ENCODE measurements around the gene SNED1. TPM values are rescaled to one million over a fixed set of nuclear protein-coding genes. Genes with fewer than 3 reads are reported as not detected.

Gene SNED1
- total and polyA plus RNA-seq, 9 donors: 16.7 to 69.5 (median 38.9) TPM

- Histone ChIP-seq H3K27ac (no peak overlapping the region), H3K4me1 (ENCODE audit: insufficient read depth) (peaks cover 23% of the 10 kb centered on the region), H3K9me3 (peaks cover 0 to 3% of the 10 kb centered on the region in 2 donors), H3K27me3 (no peaks in the 10 kb centered on the region), H3K36me3 (no peaks in the 10 kb centered on the region), H3K4me3 (no peak overlapping the region)
- peak in 4 of 5 donors; percentile 11 to 36 (median 31) for DNase-seq
- intact Hi-C loops (cut with DNase I): loop anchor here in 1 of 4 donors (10.0 kb wide), 1 partner anchor 75 kb away; no protein-coding TSS in a partner anchor
- WGBS, 3 donors: 92 to 93% (median 92%) methylated on average over 15 to 17 of the region's 17 CpGs
- TF ChIP-seq EP300 (IDR thresholded peaks at IDR 0.05) (no peak), POLR2A (IDR thresholded peaks at IDR 0.05) (no peak), CTCF (IDR thresholded peaks at IDR 0.05) (no peak)
These were observed 8.8 kb upstream of the SNED1 start for GRCh38 chr2:240989451-240990265.

- Histone ChIP-seq H3K4me3 (no peak overlapping the region), H3K9me3 (peaks cover 0 to 3% of the 10 kb centered on the region in 2 donors), H3K27ac (no peak overlapping the region), H3K36me3 (no peaks in the 10 kb centered on the region), H3K27me3 (no peaks in the 10 kb centered on the region), H3K4me1 (ENCODE audit: insufficient read depth) (peaks cover 25% of the 10 kb centered on the region)
- DNase-seq: no peak
- TF ChIP-seq CTCF (IDR thresholded peaks at IDR 0.05) (no peak), POLR2A (IDR thresholded peaks at IDR 0.05) (no peak), EP300 (IDR thresholded peaks at IDR 0.05) (no peak)
- intact Hi-C loops (cut with DNase I): loop anchor here in 1 of 4 donors (10.0 kb wide), 1 partner anchor 75 kb away; no protein-coding TSS in a partner anchor
- 85 to 95% (median 91%) methylated on average over 2 of the region's 2 CpGs for WGBS, 3 donors
These were observed 8.2 kb upstream of the SNED1 start for GRCh38 chr2:240990266-240990529.

DNA sequence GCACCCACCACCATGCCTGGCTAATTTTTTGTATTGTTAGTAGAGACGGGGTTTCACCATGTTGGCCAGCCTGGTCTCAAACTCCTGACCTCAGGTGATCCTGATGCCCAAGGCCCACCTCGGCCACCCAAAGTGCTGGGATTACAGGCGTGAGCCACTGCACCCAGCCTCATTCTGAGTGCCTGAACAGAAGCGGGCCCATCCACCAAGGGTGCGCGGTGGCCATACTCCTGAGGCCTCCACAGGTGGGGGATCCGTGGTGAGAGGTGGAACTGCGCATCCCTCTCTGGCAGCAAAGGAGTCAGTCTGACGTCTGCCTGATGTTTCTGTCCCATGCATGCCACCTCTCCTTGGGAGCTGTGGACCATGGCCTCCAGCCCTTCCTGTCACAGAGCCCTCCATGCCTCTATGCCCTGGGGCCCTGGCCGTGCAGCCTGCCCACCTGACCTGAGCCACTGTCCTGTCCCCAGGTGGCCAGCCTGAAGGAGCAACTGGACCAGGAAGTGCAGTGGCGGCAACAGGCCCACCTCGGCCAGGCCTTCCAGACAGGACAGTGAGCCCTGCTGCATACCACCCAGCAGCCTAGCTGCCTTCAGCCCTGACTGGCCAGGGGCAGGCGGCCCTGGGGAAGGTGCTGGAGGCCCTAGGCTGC is 7.6 kb upstream of the SNED1 start:
- peaks cover 31% of the 10 kb centered on the region for H3K4me1 ChIP-seq (ENCODE audit: insufficient read depth)
- intact Hi-C loops (cut with DNase I): loop anchor here in 1 of 4 donors (10.0 kb wide), 1 partner anchor 76 kb away; no protein-coding TSS in a partner anchor

More for the DNA sequence above, 7.6 kb upstream of the SNED1 start:
- peaks cover 0 to 3% of the 10 kb centered on the region in 2 donors for H3K9me3 ChIP-seq
- 94 to 99% (median 96%) methylated on average over 11 to 13 of the region's 13 CpGs for WGBS, 3 donors
- peak in 4 of 5 donors; percentile 16 to 24 (median 19) for DNase-seq
- H3K36me3 ChIP-seq: no peaks in the 10 kb centered on the region
- no peaks in the 10 kb centered on the region for H3K27me3 ChIP-seq
- H3K27ac ChIP-seq: peak overlapping the region in 1 of 2 donors; percentile 65
- TF ChIP-seq POLR2A (IDR thresholded peaks at IDR 0.05) (no peak), EP300 (IDR thresholded peaks at IDR 0.05) (no peak), CTCF (IDR thresholded peaks at IDR 0.05) (no peak)
- H3K4me3 ChIP-seq: no peak overlapping the region
